CD4-positive, alpha-beta T cell treated with Interleukin-17A for 4 hours (primary cell): ENCODE results near the gene IGFL3.
"Not testable (repeated sequence)": the region's sequence is repeated elsewhere in the genome, so short reads cannot be mapped to it uniquely, and the experiment has no call there.

Experiments used
- DNase-seq: peaks from one replicate; pipeline ENCODE4 v3.0.0-alpha.2; 2020; ENCODE audit warnings: mixed read lengths

The IGFL3 gene

DNA sequence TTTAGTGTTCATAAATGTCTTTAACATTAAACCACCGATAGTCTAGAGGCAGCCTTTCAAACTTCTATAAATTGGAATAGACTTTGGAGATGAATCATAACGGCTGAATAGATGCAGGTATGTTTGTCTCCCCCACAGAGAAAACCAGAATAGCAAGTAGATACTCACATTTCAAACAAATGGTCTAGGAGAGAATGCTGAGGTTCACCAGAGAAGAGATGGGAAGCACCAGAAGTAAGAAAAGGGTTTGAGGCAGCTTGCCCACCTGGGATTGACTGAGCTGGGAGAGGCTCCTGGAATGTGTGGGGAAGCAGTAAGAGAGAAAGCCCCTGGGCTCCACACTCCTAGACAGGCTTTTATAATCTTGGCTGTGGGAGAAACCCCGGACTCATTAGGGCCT, 6.4 kb downstream of the IGFL3 start:
- DNase-seq, result no peak

DNA sequence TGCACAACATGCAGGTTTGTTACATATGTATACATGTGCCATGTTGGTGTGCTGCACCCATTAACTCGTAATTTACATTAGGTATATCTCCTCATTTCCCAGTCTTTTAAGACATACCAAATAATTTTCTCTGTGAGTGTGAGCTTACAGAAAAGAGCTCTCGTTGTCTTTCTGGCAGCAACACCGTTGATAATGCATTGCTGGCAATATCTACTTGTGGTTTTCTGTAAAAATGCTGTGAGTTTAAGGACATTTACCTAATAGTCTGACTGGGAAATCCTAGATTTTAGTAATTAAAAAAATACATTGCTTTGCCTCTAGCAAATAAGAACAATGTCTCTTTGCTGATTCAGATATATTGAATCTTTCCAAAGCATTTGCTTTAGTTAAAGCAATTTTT, 8.4 kb downstream of the IGFL3 start:
- DNase-seq, result no peak

DNA sequence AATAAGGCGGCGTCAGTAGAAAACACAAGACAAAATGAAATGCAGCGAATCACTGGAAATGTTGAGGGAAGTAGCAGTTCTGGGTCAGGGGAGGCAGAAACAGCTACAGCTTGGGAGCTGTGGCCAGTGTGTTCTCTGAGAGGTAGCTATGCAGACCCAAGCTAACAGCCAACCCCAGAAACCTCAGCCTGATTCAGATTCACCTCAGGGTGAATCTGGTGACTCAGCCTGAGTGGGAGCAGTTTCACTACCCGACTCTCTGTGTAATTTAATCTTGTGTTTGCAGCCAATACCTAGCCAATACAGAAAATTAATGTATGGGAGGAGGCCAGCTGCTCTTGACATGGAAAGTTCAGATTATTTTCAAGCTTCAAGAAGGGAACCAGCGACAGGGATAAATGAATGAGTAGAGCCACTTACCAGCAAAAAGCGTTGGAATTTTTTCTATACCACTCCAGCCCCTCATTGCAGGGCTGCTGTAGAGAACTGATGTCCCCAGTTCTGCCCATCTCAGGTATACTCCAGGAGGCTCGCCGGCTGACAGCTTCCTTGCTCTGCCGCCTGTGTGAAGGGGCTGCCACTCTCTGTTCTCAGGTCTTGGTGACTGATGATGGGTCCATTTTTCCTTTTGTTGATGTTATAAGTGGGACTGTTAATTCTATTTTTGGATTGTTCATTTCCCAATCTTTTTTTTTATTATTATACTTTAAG, 8.9 kb downstream of the IGFL3 start:
- DNase-seq, result no peak

DNA sequence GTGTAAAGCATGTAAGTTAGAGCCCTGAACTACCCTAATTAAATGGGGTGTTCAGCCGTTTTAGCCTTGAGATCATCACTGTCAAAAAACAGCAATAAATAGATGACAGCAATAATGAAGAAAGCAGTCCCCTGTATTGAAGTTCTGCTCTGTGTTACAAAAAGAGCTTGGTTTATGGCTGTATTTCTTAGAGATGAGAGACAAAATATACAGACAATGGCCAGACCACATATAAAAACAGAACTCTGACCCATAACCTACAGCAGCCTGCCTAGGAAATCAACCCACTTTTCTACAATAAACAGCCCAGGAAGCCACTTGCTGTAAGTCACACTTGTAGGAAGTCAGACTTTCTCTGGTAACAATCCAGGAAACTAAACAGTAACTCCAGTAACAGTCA, 10.8 kb downstream of the IGFL3 start:
- no peak for DNase-seq

DNA sequence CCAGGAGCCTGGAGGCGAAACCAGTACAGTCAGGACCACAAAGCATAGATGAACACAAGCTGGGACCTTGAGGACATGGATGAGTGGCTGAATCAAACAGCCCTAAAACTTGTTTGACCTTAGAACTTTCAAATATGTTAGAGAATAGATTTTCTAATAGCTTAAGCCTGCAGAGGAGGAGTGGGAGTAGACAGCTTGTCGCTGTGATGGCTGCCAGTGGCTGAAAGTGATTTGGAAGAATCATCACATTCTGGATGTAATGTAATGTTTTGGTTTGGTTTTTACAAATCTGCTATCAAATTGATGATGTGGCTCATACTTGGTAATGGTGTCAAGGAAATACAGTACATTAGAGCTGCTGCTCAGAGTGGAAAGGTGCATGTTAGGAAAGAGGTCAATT, 12.0 kb downstream of the IGFL3 start:
- DNase-seq, result no peak

DNA sequence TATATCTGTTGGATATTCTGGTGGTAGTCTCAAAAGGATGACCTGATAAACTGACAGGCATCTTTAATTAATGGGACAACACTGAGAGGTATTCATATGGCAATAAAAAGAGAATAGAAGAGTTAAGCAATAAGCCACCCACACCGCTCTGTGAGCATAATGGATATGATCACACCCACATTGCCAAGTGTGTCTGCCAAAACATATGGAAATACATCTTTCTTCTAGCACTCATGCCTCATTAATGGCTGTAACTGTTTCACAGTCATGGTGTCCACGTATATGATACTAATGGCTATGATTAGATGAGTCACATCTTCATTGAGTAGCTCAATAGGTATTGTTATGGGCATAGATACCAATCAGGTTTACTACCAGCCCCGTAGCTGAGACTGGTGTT, 13.1 kb downstream of the IGFL3 start:
- no peak for DNase-seq

DNA sequence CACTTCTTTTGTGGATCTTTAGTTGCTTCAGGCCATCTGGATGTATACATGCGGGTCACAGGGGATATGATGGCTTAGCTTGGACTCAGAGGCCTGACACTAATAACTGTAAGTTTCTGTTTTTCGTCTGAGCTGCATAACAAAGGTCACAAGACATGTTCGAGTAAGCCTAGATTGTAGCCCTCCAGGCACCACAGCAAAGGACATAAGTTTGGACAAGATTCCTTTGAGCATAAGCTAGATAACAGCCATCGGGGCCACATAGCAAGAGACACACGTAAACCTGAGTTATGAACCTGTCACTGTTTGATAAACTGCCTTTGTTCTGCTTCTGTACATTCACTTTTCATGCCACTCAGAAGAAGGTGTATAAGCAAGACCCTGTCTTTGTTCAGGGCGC, 14.6 kb downstream of the IGFL3 start:
- no peak for DNase-seq

DNA sequence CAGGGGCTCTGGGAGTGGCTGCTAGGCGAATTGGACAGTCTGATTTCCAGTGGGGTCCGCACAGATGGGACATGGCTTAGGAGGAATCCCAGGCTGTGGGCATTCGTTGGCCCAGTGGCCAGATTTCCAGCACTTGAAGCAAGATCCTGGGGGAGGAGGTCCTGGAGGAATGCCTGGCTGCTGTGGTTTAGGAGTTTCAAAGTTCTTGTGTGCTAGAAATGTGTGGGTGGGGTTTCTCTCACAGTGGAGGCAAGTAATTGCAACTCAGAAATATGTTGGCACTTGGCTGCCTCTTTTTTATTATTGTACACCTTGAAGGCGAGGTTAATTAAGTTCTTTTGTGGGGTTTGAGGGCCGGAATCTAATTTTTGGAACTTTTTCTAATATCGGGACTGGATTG, 17.1 kb downstream of the IGFL3 start:
- DNase-seq, result no peak

DNA sequence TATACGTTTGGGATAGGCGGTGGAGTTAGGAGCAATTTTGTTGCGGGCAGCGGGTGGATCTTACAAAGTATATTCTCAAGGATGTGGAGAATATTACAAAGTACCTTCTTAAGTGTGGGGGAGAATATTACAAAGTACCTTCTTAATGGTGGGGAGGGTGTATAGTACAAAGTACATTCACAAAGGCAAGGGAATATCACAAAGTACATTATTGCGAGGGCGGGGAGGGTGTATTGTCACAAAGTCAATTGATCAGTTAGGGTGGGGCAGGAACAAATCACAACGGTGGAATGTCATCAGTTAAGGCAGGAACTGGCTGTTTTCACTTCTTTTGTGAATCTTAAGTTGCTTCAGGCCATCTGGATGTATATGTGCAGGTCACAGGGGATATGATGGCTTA, 22.2 kb downstream of the IGFL3 start:
- not testable (repeated sequence) for DNase-seq

DNA sequence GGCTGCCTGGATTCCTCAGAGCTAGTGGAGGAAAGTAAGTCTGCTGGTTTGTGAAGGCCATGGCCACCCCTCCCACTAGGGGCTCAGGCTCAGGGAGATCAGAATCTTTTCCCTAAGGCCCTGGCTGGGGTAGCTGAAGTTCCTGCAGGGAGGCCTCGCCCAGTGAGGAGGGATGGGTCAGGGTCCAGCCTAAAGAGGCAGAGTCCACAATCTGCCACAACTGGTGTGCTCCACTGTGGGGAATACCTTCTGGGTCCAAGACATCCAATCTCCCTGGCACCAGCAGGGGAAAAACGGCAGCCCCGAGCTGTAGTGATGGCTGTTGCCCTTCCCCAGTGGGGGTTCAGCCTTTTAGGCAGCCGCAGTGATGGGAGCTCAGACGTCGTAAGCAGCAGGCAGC, 23.2 kb downstream of the IGFL3 start:
- no peak for DNase-seq

DNA sequence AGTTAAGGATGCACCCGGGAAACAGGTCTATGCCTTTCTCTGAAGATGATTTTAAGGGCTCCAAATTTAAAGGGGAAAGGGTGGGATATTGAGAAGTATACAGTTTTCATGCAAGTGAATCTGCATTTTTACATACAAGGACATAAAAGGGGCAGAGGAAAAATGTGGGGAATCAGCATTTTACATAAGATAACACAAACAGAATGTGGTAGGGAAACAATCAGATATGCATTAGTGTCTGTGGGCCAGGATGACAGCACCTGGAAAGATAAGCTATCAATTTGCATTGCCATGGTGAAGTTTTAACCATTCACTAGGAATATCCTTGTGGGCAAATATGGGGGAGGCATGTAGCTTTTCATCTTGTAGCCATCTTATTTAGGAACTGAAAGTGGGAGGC, 24.1 kb downstream of the IGFL3 start:
- no peak for DNase-seq

DNA sequence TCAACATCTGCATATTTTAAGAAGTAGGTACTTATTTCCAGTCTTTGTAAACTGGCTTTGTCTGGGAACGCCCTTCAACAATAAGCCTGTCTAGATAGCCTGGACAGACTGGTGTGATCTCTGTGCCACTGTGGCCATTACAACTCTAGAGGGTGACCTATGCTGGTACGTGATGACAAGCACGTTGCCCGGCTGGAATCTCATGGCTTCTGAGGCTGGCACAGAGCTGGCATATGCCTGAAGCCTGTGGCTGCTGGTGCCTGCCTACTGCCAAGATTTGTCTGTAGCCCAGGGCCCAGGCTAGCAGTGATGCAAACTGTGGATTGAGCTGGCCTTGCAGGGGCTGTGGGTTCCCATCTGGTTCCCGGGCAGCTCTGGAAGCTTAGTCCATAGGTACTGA, 34.0 kb downstream of the IGFL3 start:
- no peak for DNase-seq

DNA sequence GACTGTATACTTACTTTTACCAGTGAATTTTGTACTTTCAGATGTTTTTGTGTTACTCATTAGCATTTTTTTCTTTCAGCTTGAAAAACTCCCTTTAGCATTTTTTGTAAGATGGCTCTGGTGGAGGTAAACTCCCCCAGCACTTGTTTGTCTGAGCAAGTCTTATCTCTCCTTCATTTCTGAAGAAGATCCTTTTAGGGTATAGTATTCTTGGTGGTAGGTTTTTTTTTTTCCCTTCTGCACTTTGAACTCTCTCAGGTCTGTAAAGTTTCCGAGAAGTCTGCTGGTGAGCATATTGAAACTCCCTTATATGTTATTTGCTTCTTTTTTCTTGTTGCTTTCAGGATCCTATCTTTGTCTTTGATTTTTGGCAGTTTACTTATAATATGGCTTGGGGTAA, 35.1 kb downstream of the IGFL3 start:
- DNase-seq, result no peak

DNA sequence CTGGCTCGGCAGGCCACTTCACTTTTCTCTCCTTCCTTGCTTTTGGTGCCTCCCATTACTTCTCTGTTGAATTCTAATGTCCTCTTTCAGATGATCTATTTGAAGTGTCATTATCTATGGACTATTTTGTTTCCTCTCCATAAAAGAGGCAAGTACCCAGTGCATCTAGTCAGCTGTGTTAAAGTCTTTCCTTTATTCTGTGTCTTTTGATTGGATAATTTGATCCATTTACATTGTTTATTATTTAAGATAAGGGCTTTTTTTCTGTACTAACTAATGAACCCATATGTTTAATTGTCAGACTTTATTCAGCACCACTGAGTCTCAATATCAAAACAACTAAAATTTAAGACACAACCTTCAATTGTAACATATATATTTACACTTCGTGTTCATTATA, 36.4 kb downstream of the IGFL3 start:
- DNase-seq, result no peak

DNA sequence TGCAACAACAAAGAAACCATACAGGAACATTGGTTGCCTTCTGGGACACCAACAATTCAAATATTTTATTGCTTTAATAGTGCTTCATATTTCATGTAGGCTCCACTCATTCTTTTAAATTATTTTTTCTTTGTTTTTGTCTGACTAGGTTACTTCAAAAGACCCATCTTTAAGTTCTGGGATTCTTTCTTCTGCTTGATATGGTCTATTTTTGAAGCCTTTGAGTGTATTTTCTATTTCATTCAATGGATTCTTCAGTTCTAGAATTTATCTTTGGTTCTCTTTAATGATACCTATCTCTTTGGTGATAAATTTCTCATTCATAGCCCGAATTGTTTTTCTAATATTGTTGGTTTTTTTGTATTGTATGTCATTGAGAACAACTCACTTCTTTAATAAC, 38.6 kb downstream of the IGFL3 start:
- DNase-seq, result no peak

DNA sequence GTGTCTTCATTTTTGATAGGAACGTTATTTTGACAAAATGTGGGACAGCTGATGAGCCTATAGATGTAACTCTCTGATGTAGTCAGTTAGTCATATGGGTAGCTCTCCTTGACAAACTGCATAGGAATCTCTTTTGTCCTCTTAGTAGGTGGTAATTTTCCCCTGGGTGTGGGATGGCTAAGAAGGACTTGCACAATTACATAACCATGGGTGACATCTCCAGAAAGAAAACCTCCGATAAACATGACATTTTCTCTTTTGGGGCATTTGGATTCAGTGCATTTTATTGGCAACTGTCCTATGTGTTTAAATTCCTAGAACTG, 41.8 kb downstream of the IGFL3 start:
- no peak for DNase-seq

DNA sequence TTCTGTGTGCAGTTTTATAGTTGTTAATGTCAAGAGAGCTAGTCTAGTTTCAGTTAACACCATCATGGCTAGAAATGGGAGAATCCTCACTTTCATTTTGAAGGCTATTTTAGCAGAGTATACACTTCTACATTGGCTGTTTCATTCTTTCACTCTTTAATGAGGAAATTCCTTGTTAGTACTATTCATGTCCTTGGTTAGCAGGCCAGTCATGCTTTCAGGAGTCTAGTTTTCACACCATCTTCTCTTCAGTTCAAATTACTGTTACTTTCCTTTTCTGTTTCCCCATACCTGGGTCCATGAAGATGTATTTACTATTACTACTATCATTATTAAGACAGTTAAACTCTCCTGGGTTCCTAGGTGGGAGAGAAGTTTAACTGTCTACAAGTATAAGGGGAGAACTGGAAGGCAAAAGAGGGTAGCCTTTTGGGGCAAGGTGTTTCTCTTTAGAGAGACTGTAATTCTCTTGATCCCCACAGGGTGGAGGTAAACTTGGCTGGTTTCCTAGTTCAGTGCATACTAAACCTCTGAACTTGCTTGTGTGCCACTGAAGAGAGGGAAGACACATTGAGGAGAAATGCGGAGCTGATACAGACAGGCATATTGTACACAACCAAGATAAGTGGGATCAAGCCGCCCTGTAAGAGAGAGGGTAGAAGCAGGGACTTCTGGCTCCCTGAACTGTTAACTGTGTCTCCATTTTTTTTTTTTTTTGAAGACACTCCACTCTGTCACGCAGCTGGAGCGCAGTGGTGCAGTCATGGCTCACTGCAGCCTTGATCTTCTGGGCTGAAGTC, 42.4 kb downstream of the IGFL3 start:
- DNase-seq, result peak; percentile 8

DNA sequence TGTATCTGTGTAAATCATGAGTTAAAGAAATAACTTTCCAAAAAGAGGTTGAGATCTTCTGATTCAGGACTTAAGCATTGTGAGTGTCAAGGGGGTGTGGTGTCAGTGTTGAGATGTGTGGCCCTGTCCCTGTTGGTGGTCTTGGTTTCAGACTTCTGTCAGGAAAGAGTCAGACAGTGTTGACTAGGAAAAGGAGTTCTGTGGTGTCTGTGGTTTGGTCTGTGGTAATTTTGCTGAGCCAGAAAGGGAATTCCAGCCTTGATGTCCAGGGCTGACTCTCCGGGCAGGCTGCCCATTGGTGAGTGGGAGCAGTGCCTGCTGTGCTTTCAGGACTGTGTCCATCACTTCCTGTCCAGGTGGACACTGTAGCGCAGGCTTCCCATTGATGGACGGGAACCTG, 43.9 kb downstream of the IGFL3 start:
- DNase-seq, result no peak

DNA sequence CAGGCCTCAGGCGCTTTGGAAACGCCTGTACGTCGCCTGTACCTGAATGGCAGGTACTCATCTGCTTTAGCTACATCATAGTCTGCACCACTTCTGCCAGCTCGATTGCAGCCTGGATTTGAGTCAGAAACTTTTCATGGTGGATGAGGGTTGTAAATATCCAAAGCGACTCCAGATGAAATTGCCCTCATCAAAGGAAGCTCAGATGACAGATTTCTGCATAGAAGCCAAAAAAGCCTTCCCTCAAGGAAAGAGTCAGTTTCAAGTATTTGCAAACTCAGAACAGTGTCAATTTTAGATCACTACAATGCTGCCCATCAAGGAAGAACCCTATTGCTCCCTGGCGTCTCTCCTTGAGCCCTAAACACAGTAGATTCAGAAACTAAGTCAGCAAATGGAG, 44.9 kb downstream of the IGFL3 start:
- no peak for DNase-seq

DNA sequence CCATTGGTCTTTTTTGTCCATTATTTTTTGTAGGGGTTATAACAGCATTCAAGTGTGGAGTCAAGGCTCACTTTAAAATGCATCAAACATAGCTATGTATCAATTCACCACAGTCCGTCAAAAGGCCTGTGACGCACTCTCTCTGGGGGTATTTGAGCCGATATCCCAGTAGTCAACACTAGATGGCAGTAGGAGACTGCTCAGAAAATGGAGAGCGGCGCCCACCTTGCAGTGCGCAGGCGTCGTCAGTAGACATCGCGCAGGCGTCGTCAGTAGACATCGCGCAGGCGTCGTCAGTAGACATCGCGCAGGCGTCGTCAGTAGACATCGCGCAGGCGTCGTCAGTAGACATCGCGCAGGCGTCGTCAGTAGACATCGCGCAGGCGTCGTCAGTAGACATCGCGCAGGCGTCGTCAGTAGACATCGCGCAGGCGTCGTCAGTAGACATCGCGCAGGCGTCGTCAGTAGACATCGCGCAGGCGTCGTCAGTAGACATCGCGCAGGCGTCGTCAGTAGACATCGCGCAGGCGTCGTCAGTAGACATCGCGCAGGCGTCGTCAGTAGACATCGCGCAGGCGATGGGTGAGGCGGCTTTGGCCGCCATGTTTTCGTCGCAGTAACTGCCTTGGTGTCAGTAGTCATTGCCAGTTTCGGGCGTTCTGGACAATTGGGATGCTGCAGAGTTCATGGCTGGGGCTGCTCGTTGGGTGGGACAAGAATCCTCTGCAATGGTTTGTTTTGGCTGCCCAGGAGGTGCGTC, 45.7 kb downstream of the IGFL3 start:
- not testable (repeated sequence) for DNase-seq

DNA sequence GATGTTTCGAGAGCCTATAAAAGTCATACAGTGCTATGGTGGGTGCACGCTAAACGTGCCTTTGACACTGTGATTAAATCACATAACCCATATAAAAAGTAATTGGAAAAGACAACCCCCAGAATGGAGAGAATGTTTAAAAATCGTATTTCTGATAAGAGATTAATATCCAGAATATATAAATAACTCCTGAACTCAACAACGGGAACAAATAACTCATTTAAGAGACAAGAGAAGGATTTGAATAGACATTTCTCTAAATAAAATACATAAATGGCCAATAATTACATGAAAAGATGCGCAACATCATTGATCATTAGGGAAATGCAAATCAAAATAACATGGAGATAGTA, 46.7 kb downstream of the IGFL3 start:
- DNase-seq, result no peak

DNA sequence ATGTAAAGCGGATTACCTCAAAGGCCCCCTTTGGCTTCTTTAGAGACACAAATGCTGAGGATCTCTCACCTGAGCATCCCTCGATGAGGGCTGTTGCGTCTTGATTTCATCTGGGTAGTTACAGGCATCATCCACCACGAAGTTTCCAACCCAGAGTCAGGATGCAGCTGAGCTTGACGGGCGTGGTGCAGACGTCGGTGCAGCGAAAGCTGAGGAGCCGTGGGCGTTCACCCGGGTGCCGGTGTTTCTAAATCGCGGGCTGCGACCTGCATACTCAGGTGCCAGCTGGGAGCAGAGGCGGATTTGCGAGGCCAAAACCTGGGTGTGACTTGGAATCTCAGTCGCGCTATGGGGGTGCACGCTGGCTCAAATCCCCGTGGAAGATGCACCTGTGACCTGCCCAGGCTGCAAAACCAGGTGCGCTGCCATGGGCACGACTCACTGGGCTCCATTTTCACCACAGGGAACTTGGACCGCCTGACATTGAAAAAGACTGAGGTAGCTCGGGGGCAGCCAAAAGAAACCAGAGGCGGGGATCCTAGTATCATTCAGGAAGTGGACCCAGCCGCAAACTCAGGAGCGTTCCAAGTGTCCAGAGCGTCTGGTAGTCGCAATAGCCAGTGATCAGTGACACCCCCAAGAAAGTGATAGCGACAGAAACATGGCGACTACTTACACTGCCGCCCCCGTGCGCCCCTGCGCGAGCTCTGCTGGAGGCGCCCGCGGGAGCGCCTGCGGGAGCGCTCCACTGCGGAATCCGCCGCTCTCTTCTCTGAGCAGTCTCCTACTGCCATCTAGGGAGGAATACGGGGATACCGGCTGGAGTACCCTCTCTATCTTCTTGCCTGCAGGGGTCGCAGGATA, 47.3 kb downstream of the IGFL3 start:
- DNase-seq, result no peak
